WTC11 (cell line): ENCODE measurements around the gene CTNNA3. TPM values are rescaled to one million over a fixed set of nuclear protein-coding genes. Genes with fewer than 3 reads are reported as not detected.

Experiments used
- ATAC-seq: fragments of 200-7000 bp; cut with Tn5 transposase; 2 replicates; pipeline ENCODE4 v1.10.0; 2021; ENCODE audit warnings: mild to moderate bottlenecking, moderate library complexity
- CTCF ChIA-PET: fragments of 300-600 bp; sonication (Branson Sonifier 250); formaldehyde crosslinking; loops from one replicate; lab custom pipeline; 2021; ENCODE audit warnings: antibody characterized with exemption; lab: Charles Lee
- POLR2A ChIA-PET: fragments of 350-600 bp; sonication (Branson Sonifier 250); formaldehyde crosslinking; loops from one replicate; lab custom pipeline; 2021; ENCODE audit warnings: antibody characterized with exemption; lab: Charles Lee
- DNase-seq: peaks from one replicate; pipeline ENCODE4 v3.0.0; 2021; ENCODE audit warnings: low spot score
- H3K27ac Mint-ChIP-seq: 2 replicates; pipeline ENCODE4 v1.8.0; 2021; ENCODE audit warnings: mixed read lengths
- H3K27me3 Mint-ChIP-seq: 2 replicates; pipeline ENCODE4 v1.8.0; 2021; ENCODE audit warnings: low read depth, mild to moderate bottlenecking, moderate library complexity, mixed read lengths
- H3K36me3 Mint-ChIP-seq: 2 replicates; pipeline ENCODE4 v1.8.0; 2021; ENCODE audit warnings: mixed read lengths
- H3K4me1 Mint-ChIP-seq: 2 replicates; pipeline ENCODE4 v1.8.0; 2022; ENCODE audit warnings: mixed read lengths
- H3K4me3 Mint-ChIP-seq: 2 replicates; pipeline ENCODE4 v1.8.0; 2021; ENCODE audit warnings: mild to moderate bottlenecking, moderate library complexity, mixed read lengths
- H3K9me3 Mint-ChIP-seq: 2 replicates; pipeline ENCODE4 v1.8.0; 2021; ENCODE audit warnings: mixed read lengths
- AFF4 ChIP-seq: sonication (generic); formaldehyde crosslinking; IDR thresholded peaks from 2 replicates; pipeline ENCODE4 v1.8.1; 2023; ENCODE audit warnings: mild to moderate bottlenecking, missing genetic modification reagents, borderline replicate concordance
- ATF2 ChIP-seq: sonication (generic); formaldehyde crosslinking; IDR thresholded peaks from 2 replicates; pipeline ENCODE4 v1.8.1; 2022; ENCODE audit warnings: low read depth, missing genetic modification reagents, borderline replicate concordance
- E2F5 ChIP-seq: sonication (generic); formaldehyde crosslinking; IDR thresholded peaks from 2 replicates; pipeline ENCODE4 v1.8.1; 2022; ENCODE audit warnings: mild to moderate bottlenecking, moderate library complexity, missing genetic modification reagents
- ESRRA ChIP-seq: sonication (generic); formaldehyde crosslinking; IDR thresholded peaks from 2 replicates; pipeline ENCODE4 v1.8.1; 2022; ENCODE audit warnings: mild to moderate bottlenecking, missing genetic modification reagents, borderline replicate concordance
- ETV6 ChIP-seq: sonication (generic); formaldehyde crosslinking; IDR thresholded peaks from 2 replicates; pipeline ENCODE4 v1.8.1; 2022; ENCODE audit warnings: mild to moderate bottlenecking, missing genetic modification reagents
- FOXP1 ChIP-seq: sonication (generic); formaldehyde crosslinking; IDR thresholded peaks from 2 replicates; pipeline ENCODE4 v1.8.0; 2022; ENCODE audit warnings: missing genetic modification reagents, mild to moderate bottlenecking, moderate library complexity, borderline replicate concordance
- FOXP4 ChIP-seq: sonication (generic); formaldehyde crosslinking; IDR thresholded peaks from 2 replicates; pipeline ENCODE4 v1.8.0; 2022; ENCODE audit warnings: mild to moderate bottlenecking, missing genetic modification reagents
- HMGA2 ChIP-seq: fragments of 250-450 bp; sonication (Bioruptor Pico); IDR thresholded peaks from 2 replicates; pipeline ENCODE4 v1.4.0; 2021; ENCODE audit warnings: mild to moderate bottlenecking, moderate library complexity
- IRF1 ChIP-seq: sonication (generic); formaldehyde crosslinking; IDR thresholded peaks from 2 replicates; pipeline ENCODE4 v1.8.0; 2023; ENCODE audit warnings: missing genetic modification reagents
- KAT7 ChIP-seq: sonication (generic); formaldehyde crosslinking; IDR thresholded peaks from 2 replicates; pipeline ENCODE4 v1.8.1; 2023; ENCODE audit warnings: missing genetic modification reagents, mild to moderate bottlenecking, borderline replicate concordance
- MAX ChIP-seq: sonication (generic); formaldehyde crosslinking; IDR thresholded peaks from 2 replicates; pipeline ENCODE4 v1.8.0; 2022; ENCODE audit warnings: mild to moderate bottlenecking, missing genetic modification reagents
- NFATC4 ChIP-seq: fragments of 250-450 bp; sonication (Bioruptor Pico); IDR thresholded peaks from 2 replicates; pipeline ENCODE4 v1.9.0; 2021; ENCODE audit warnings: mild to moderate bottlenecking
- NFE2L1 ChIP-seq: sonication (generic); formaldehyde crosslinking; IDR thresholded peaks from 2 replicates; pipeline ENCODE4 v1.8.1; 2023; ENCODE audit warnings: missing genetic modification reagents
- NR2C2 ChIP-seq: sonication (generic); formaldehyde crosslinking; IDR thresholded peaks from 2 replicates; pipeline ENCODE4 v1.8.0; 2022; ENCODE audit warnings: mild to moderate bottlenecking, missing genetic modification reagents
- SMAD3 ChIP-seq: sonication (generic); formaldehyde crosslinking; IDR thresholded peaks from 2 replicates; pipeline ENCODE4 v1.8.0; 2022; ENCODE audit warnings: missing genetic modification reagents, mild to moderate bottlenecking, borderline replicate concordance
- SOX15 ChIP-seq: fragments of 250-450 bp; sonication (Bioruptor Pico); IDR thresholded peaks from 2 replicates; pipeline ENCODE4 v1.9.0; 2021; ENCODE audit warnings: mild to moderate bottlenecking
- TCF7 ChIP-seq: sonication (generic); formaldehyde crosslinking; IDR thresholded peaks from 2 replicates; pipeline ENCODE4 v1.8.0; 2022; ENCODE audit warnings: mild to moderate bottlenecking, low read depth, missing genetic modification reagents, moderate library complexity
- TP53 ChIP-seq: sonication (generic); formaldehyde crosslinking; IDR thresholded peaks from 2 replicates; pipeline ENCODE4 v1.8.1; 2023; ENCODE audit warnings: mild to moderate bottlenecking, missing genetic modification reagents
- ZSCAN18 ChIP-seq: fragments of 250-450 bp; sonication (Bioruptor Pico); IDR thresholded peaks from 2 replicates; pipeline ENCODE4 v2.1.2; 2022; ENCODE audit warnings: mild to moderate bottlenecking, moderate library complexity
- total RNA-seq: library from RNA; stranded (reverse); gene quantifications from 3 replicates; pipeline ENCODE4 v1.2.3, GENCODE V29; 2021

Gene CTNNA3
- total RNA-seq, 1 experiment from 2014 or later = 6.1 TPM

- H3K4me3 Mint-ChIP-seq = no peak overlapping the region
- TF ChIP-seq ESRRA = no peak
- no peak for TF ChIP-seq FOXP4 (CRISPR knock-in tag)
- no peak for TF ChIP-seq NR2C2 (CRISPR knock-in tag)
- no peak for TF ChIP-seq ZSCAN18 (CRISPR knock-in tag)
- no peak for TF ChIP-seq NFATC4 (CRISPR knock-in tag)
- TF ChIP-seq IRF1 (CRISPR knock-in tag) = no peak
- TF ChIP-seq E2F5 (CRISPR knock-in tag) = no peak
- TF ChIP-seq, all 79 proteins: peak for 0
- Mint-ChIP-seq H3K9me3 (peaks cover 18% of the 10 kb centered on the region; the same call in 1 of the 2 replicates), H3K36me3 (peaks cover 8% of the 10 kb centered on the region; the same call in 1 of the 2 replicates), H3K27ac (no peak overlapping the region), H3K27me3 (no peaks in the 10 kb centered on the region), H3K4me1 (peaks cover 22% of the 10 kb centered on the region)
- CTCF ChIA-PET = no interaction called here
- POLR2A ChIA-PET = no interaction called here
- DNase-seq (no peak), ATAC-seq (no peak)
Observed at GRCh38 chr10:66326876-66327275, 1369.1 kb downstream of the CTNNA3 start.

GRCh38 chr10:66322777-66323176 lies 1373.2 kb downstream of the CTNNA3 start:
- CTCF ChIA-PET = no interaction called here
- no peaks in the 10 kb centered on the region for H3K9me3 Mint-ChIP-seq
- H3K27ac Mint-ChIP-seq = no peak overlapping the region
- H3K4me3 Mint-ChIP-seq = no peak overlapping the region
- H3K4me1 Mint-ChIP-seq = peaks cover 8% of the 10 kb centered on the region
- H3K36me3 Mint-ChIP-seq = no peaks in the 10 kb centered on the region
- no peak for ATAC-seq
- POLR2A ChIA-PET = no interaction called here
- H3K27me3 Mint-ChIP-seq = no peaks in the 10 kb centered on the region
- DNase-seq = no peak
- TF ChIP-seq ZSCAN18 (CRISPR knock-in tag) (no peak), ESRRA (no peak), NFE2L1 (CRISPR knock-in tag) (no peak), SOX15 (no peak), FOXP1 (CRISPR knock-in tag) (no peak), TP53 (no peak), HMGA2 (CRISPR knock-in tag) (no peak), TCF7 (CRISPR knock-in tag) (no peak), AFF4 (no peak), ETV6 (CRISPR knock-in tag) (no peak), SMAD3 (no peak), ATF2 (no peak), MAX (CRISPR knock-in tag) (no peak), E2F5 (CRISPR knock-in tag) (no peak), KAT7 (no peak)
